GM23248 (cell line): ENCODE measurements around the gene TCEAL9.

Experiments used
- EZH2 ChIP-seq: fragments of 200-600 bp; sonication (generic); IDR thresholded peaks from 2 replicates; pipeline ENCODE4 v1.6.1; 2018; ENCODE audit warnings: antibody characterized with exemption, mild to moderate bottlenecking; ENCODE audit not compliant: insufficient read depth, poor library complexity, severe bottlenecking
- EZH2phosphoT487 ChIP-seq: fragments of 200-600 bp; sonication (generic); IDR thresholded peaks from 2 replicates; pipeline ENCODE4 v1.6.1; 2018; ENCODE audit warnings: antibody characterized with exemption, moderate library complexity, mild to moderate bottlenecking, low read depth; ENCODE audit not compliant: insufficient read depth

GRCh38 chrX:103367502-103367901 lies 11.2 kb downstream of the TCEAL9 start:
- TF ChIP-seq EZH2 (no peak), EZH2phosphoT487 (no peak)
